Esophagus squamous epithelium (tissue), 5 donors: Measurements from ENCODE around the gene DDR2. TPM values are rescaled to one million over a fixed set of nuclear protein-coding genes. Genes with fewer than 3 reads are reported as not detected.
A peak's percentile ranks its signal among the peaks of the same experiment; 100 is the strongest.

Experiments used
- DNase-seq: peaks from one replicate; lab custom pipeline; 2025; lab: John Stamatoyannopoulos, UW
- H3K27ac ChIP-seq, 4 donors: fragments of 200-600 bp; sonication (generic); one replicate each; pipeline ENCODE4 v1.5.1; 2016 to 2019; ENCODE audit warnings: mild to moderate bottlenecking in 1 of 4
- H3K27me3 ChIP-seq, 4 donors: fragments of 200-600 bp; sonication (generic); 1 replicate in 3 of 4; 2 replicates in 1 of 4; pipeline versions ENCODE4 v1.5.1 to v1.6.0; 2017 to 2021; ENCODE audit warnings: antibody characterized with exemption in 1 of 4
- H3K36me3 ChIP-seq, 3 donors: fragments of 200-600 bp; sonication (generic); one replicate each; pipeline ENCODE4 v1.5.1; 2016 to 2019
- H3K4me1 ChIP-seq, 3 donors: fragments of 200-600 bp; sonication (generic); one replicate each; pipeline ENCODE4 v1.5.1; 2017 to 2019
- H3K4me3 ChIP-seq, 4 donors: fragments of 200-600 bp; sonication (generic); 1 replicate in 3 of 4; 2 replicates in 1 of 4; pipeline ENCODE4 v1.5.1; 2016 to 2019; ENCODE audit warnings: mild to moderate bottlenecking in 2 of 4, moderate library complexity in 1 of 4
- H3K9me3 ChIP-seq, 3 donors: fragments of 200-600 bp; sonication (generic); one replicate each; pipeline ENCODE4 v1.5.1; 2016 to 2019
- POLR2A ChIP-seq, 4 donors: fragments of 450-650 bp; IDR thresholded peaks; one replicate each; pipeline ENCODE4 v1.6.1; 2017; ENCODE audit warnings: antibody characterized with exemption in 4 of 4, mild to moderate bottlenecking in 4 of 4, moderate library complexity in 3 of 4
- WGBS, 2 donors: methylation state at CpG; one replicate each; pipeline ENCODE4 v1.1.5; 2018; 5-methylcytosine and 5-hydroxymethylcytosine counted together
- intact Hi-C: fragments of 100-400 bp; cut with DNase I; formaldehyde crosslinking; loops from one replicate; pipeline ENCODE4 v1.15.0; 2022
- total RNA-seq, 4 donors: library from RNA; depleted of rRNA; stranded (reverse); fragments of >200 nt; gene quantifications; one replicate each; pipeline ENCODE4 v1.1.0, GENCODE V29; 2016
- TF ChIP-seq, protein P1 (sequence below), 6 experiments: fragments of 450-650 bp in 4 of 6; fragments of 200-600 bp in 2 of 6; sonication (generic) in 2 of 6; IDR thresholded peaks; one replicate each; pipeline ENCODE4 v1.5.1; 2016 to 2019; ENCODE audit warnings: antibody characterized with exemption in 6 of 6, mild to moderate bottlenecking in 4 of 6, moderate library complexity in 4 of 6
- donor health status: DM: yes; HTN: yes; CAD: no.

DDR2 gene
- total RNA-seq, 4 donors from 2014 or later: 1.5 to 88.1 (median 15.9) TPM

DNA sequence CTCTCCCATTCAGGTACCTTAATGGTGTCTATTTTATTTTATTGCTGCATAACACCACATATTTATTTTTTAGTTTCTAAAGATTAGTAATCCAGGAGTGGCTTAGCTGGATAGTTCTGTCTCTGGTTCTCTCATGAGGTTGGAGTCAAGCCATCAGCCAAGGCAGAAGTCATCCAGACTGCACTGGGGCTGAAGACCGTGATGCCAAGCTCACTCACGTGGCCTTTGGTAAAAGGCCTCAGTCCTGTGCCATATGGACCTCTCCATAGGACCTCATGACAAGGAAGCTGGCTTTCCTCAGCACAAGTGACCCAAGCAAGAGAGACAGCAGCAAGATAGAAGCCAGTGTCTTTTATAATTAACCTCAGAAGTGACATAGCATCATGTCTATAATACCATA lies 23.0 kb upstream of the DDR2 start:
- peaks cover 0 to 33% (median 13%) of the 10 kb centered on the region in 3 donors for H3K4me1 ChIP-seq
- TF ChIP-seq POLR2A (IDR thresholded peaks at IDR 0.05): no peak
- TF ChIP-seq, protein P1, sequence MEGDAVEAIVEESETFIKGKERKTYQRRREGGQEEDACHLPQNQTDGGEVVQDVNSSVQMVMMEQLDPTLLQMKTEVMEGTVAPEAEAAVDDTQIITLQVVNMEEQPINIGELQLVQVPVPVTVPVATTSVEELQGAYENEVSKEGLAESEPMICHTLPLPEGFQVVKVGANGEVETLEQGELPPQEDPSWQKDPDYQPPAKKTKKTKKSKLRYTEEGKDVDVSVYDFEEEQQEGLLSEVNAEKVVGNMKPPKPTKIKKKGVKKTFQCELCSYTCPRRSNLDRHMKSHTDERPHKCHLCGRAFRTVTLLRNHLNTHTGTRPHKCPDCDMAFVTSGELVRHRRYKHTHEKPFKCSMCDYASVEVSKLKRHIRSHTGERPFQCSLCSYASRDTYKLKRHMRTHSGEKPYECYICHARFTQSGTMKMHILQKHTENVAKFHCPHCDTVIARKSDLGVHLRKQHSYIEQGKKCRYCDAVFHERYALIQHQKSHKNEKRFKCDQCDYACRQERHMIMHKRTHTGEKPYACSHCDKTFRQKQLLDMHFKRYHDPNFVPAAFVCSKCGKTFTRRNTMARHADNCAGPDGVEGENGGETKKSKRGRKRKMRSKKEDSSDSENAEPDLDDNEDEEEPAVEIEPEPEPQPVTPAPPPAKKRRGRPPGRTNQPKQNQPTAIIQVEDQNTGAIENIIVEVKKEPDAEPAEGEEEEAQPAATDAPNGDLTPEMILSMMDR (IDR thresholded peaks at IDR 0.05): no peak
- H3K4me3 ChIP-seq: no peak overlapping the region
- intact Hi-C loops: no loop called here
- H3K27ac ChIP-seq: no peak overlapping the region
- no peak for DNase-seq
- 92% methylated on average over 2 of the region's 2 CpGs; no CpG with 5 or more reads in 1 of the 2 donors for WGBS, 2 donors
- no peaks in the 10 kb centered on the region for H3K27me3 ChIP-seq
- H3K9me3 ChIP-seq: no peaks in the 10 kb centered on the region
- peaks cover 0 to 7% (median 0%) of the 10 kb centered on the region in 3 donors for H3K36me3 ChIP-seq

DNA sequence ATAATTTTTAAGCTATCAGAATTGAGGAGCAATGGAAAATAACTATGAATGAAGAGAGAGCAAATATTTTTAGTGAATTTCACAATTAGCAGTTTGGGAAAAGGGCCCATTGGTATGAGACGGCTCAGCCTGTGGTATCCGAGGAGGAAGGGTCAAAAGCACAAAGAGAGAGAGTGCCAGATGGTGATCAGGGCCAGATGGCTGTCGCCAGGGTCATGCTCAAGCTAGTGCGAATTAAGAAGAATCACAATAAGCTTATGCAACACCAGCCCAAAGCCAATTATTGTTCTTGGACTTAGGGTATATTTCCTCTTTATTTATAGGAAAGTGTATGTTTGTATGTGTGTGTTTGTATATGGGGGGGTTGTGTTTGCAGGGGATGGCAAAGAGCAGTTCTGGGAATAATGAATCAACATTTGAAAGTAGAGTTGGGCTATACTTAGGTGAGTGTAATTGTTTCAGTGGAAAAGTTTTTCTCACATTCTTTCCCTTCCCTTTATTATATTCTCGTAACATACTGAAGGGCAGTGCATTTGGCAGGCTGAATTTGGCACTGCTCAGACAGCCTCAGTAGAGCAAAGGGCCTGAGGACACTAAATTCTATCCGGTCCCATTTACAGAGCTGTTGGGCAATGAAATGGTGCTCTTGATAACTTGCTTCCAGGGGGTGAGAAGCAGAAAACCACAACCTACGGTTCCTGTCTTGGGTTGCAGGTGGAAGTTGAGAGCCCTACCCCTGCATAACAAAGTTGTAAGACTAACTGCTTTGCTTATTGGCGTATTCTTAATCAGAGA lies 19.5 kb upstream of the DDR2 start:
- Histone ChIP-seq H3K27me3 (no peaks in the 10 kb centered on the region), H3K4me1 (peaks cover 0 to 20% (median 8%) of the 10 kb centered on the region in 3 donors), H3K36me3 (peaks cover 0 to 7% (median 0%) of the 10 kb centered on the region in 3 donors), H3K9me3 (peaks cover 0 to 14% (median 3%) of the 10 kb centered on the region in 3 donors), H3K4me3 (no peak overlapping the region), H3K27ac (peak overlapping the region in 3 of 4 donors; percentile 62 to 79 (median 66))
- 39 to 52% methylated on average over 7 to 8 of the region's 8 CpGs for WGBS, 2 donors
- no peak for DNase-seq
- intact Hi-C loops: loop anchor here (5.0 kb wide), 1 partner anchor 184 kb away; no protein-coding TSS in a partner anchor
- TF ChIP-seq, protein P1 (IDR thresholded peaks at IDR 0.05): no peak
- no peak for TF ChIP-seq POLR2A (IDR thresholded peaks at IDR 0.05)

DNA sequence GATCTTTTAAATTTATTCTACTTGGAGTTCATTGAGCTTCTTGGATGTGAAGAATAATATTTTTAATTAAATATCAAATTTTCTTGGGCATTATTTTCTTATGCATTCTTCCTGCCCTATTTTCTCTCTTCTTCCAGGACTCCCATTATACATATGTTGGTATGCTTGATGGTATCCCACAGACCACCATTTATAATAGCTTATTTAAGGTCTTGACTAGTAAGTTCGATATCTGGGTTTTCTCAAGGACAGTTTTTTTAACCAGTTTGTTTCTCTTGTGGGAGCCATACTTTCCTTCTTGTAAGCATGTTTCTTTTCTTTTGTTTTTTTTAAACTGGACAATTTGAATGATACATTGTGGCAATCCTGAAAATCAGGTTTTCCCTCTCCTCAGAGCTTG lies 15.4 kb upstream of the DDR2 start:
- H3K4me1 ChIP-seq: peaks cover 0 to 20% (median 8%) of the 10 kb centered on the region in 3 donors
- 88 to 91% methylated on average over 1 of the region's 1 CpG for WGBS, 2 donors
- DNase-seq: no peak
- peaks cover 0 to 15% (median 3%) of the 10 kb centered on the region in 3 donors for H3K9me3 ChIP-seq
- H3K27ac ChIP-seq: no peak overlapping the region
- no peak overlapping the region for H3K4me3 ChIP-seq
- intact Hi-C loops: no loop called here
- TF ChIP-seq POLR2A (IDR thresholded peaks at IDR 0.05): no peak
- TF ChIP-seq, protein P1 (IDR thresholded peaks at IDR 0.05): no peak
- no peaks in the 10 kb centered on the region for H3K27me3 ChIP-seq
- H3K36me3 ChIP-seq: no peaks in the 10 kb centered on the region

DNA sequence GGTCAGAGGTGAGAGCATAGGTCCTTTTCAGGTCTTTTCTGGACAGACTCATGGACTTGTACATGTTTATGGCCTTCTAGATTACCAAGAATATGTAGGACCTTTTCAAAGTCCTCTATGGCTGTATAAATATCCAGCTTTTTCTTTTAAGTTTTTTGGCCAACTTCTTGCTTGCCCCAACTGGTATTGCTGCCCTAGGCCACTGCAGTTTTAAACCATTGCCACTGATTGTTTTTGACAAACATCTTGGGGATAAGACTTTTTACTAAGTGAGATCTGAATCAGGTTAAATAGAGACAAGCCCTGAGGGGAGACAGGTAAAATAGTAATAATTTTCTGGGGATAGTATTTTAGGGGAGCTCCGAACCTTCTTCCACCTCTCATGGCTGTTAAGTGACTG lies 14.8 kb upstream of the DDR2 start:
- H3K9me3 ChIP-seq: peaks cover 0 to 15% (median 3%) of the 10 kb centered on the region in 3 donors
- peaks cover 0 to 16% (median 8%) of the 10 kb centered on the region in 3 donors for H3K4me1 ChIP-seq
- DNase-seq: no peak
- no peaks in the 10 kb centered on the region for H3K27me3 ChIP-seq
- H3K4me3 ChIP-seq: no peak overlapping the region
- intact Hi-C loops: no loop called here
- no peak overlapping the region for H3K27ac ChIP-seq
- H3K36me3 ChIP-seq: no peaks in the 10 kb centered on the region
- WGBS, 2 donors: 94 to 96% methylated on average over 1 of the region's 1 CpG
- TF ChIP-seq POLR2A (IDR thresholded peaks at IDR 0.05): no peak
- TF ChIP-seq, protein P1 (IDR thresholded peaks at IDR 0.05): no peak

DNA sequence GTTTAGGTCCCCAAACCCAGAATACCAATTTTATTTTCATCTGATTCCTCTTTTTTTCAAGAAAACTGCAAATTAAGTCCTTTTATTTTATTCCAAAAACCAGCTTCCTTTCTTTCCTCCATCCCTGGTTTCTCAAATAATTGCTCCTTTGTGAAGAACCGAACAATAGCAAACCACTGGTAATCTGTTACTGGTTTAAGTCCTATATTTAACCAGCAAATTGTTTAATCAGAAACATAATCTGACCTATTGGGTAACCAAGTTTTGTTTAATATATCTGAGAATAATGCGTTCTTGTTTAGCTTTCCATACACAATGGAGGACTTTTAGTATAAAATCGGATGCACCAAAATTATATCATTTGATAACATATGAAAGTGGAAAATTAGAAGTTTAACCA lies 13.2 kb upstream of the DDR2 start:
- Histone ChIP-seq H3K27me3 (no peaks in the 10 kb centered on the region), H3K36me3 (no peaks in the 10 kb centered on the region), H3K27ac (no peak overlapping the region), H3K4me1 (peaks cover 0 to under 1% (median 0%) of the 10 kb centered on the region in 3 donors), H3K4me3 (no peak overlapping the region), H3K9me3 (peaks cover 0 to 15% (median 3%) of the 10 kb centered on the region in 3 donors)
- intact Hi-C loops: no loop called here
- TF ChIP-seq, protein P1 (IDR thresholded peaks at IDR 0.05): no peak
- no peak for TF ChIP-seq POLR2A (IDR thresholded peaks at IDR 0.05)
- 83 to 91% methylated on average over 3 of the region's 3 CpGs for WGBS, 2 donors
- no peak for DNase-seq
